ENCODE measurements around the gene OPN3. TPM values are rescaled to one million over a fixed set of nuclear protein-coding genes. Genes with fewer than 3 reads are reported as not detected.

The OPN3 gene
- total and polyA plus RNA-seq, 2 of the 4 experiments (the other 2 are of a cell fraction) = 16.4 to 21.9 TPM

- intact Hi-C loops (cut with micrococcal nuclease) = no loop called here
- in situ Hi-C loops (cut with MboI; ENCODE audit: low sequenced_read_pairs) = no loop called here
- 100% methylated on average over 2 of the region's 14 CpGs; no CpG with 5 or more reads in 1 of the 2 experiments for WGBS, 2 experiments (ENCODE audit: extremely low coverage in 2 of 2, insufficient read length in 1 of 2)
- ATAC-seq (ENCODE audit: low read depth) (no peak), DNase-seq (no peak)
- Histone ChIP-seq H3K27me3 (ENCODE audit: control insufficient read depth, insufficient read depth, low read length) (no peaks in the 10 kb centered on the region), H3K18ac (ENCODE audit: low read depth, low read length) (no peak overlapping the region), H2BK15ac (ENCODE audit: low read depth, low read length) (no peak overlapping the region), H2BK5ac (ENCODE audit: low read depth, low read length, poor library complexity, severe bottlenecking) (no peak overlapping the region), H2AK9ac (replicated peaks; ENCODE audit: low read depth, low read length, poor library complexity) (no peak overlapping the region), H3K4me3 (ENCODE audit: insufficient read depth, low read depth, low read length) (no peak overlapping the region), H4K20me1 (ENCODE audit: insufficient read depth, low read length) (no peaks in the 10 kb centered on the region), H3K9me1 (ENCODE audit: insufficient read depth, low read length) (no peaks in the 10 kb centered on the region), H3K4me1 (ENCODE audit: control insufficient read depth, insufficient read depth, low read length) (peaks cover 4% of the 10 kb centered on the region), H4K91ac (ENCODE audit: insufficient read depth, low read depth, low read length) (no peak overlapping the region), H2BK120ac (ENCODE audit: low read depth, low read length) (no peak overlapping the region), H3K9ac (ENCODE audit: low read depth, low read length) (no peak overlapping the region), H3K4me2 (ENCODE audit: low read depth, low read length) (no peak overlapping the region), H3K14ac (replicated peaks; ENCODE audit: low read depth, low read length) (no peak overlapping the region), H4K8ac (ENCODE audit: low read depth in 2 of 2, low read length in 2 of 2) (no peak overlapping the region), H3K79me1 (ENCODE audit: low read depth in 1 of 2, low read length in 2 of 2) (no peaks in the 10 kb centered on the region), H3K56ac (ENCODE audit: extremely low read depth, insufficient read depth, low read length) (no peak overlapping the region), H2AK5ac (ENCODE audit: low read depth, low read length) (no peak overlapping the region), H2BK20ac (ENCODE audit: low read depth, low read length) (no peak overlapping the region), H3K36me3 (ENCODE audit: control insufficient read depth, insufficient read depth, low read length) (no peaks in the 10 kb centered on the region), H2AFZ (replicated peaks; ENCODE audit: low read length, poor library complexity) (no peak overlapping the region), H3K9me3 (ENCODE audit: control insufficient read depth, insufficient read depth, low read length) (no peaks in the 10 kb centered on the region), H4K5ac (ENCODE audit: low read depth, low read length) (no peak overlapping the region), H3K27ac (ENCODE audit: insufficient read depth, low read length) (no peak overlapping the region), H3K4ac (ENCODE audit: low read depth, low read length) (no peak overlapping the region), H3K23ac (ENCODE audit: low read depth, low read length) (no peak overlapping the region)
- CTCF ChIA-PET = interaction anchor here (0.7 kb wide), 1 partner anchor 21 kb away, joined by 3 read pairs; no protein-coding TSS in a partner anchor
- dilution Hi-C loops (cut with HindIII; ENCODE audit: low sequenced_read_pairs, unreplicated experiment) = no loop called here
- BruUV-seq (replicated peaks) = no TSS peak
- TF ChIP-seq POLR2A (IDR thresholded peaks at IDR 0.05; ENCODE audit: low read depth, low read length) (no peak), FOS (IDR thresholded peaks at IDR 0.05; ENCODE audit: low read depth, low read length) (no peak), ELK1 (IDR thresholded peaks at IDR 0.05; ENCODE audit: borderline replicate concordance, low read depth, low read length) (no peak), RFX5 (IDR thresholded peaks at IDR 0.05; ENCODE audit: low read depth, low read length) (no peak), RAD21 (IDR thresholded peaks at IDR 0.05; ENCODE audit: low read length) (no peak), NFE2L2 (IDR thresholded peaks at IDR 0.05; ENCODE audit: low read depth, low read length) (no peak), CEBPB (IDR thresholded peaks at IDR 0.05; ENCODE audit: low read depth, low read length) (no peak), MAZ (IDR thresholded peaks at IDR 0.05; ENCODE audit: borderline replicate concordance, low read depth, low read length) (no peak), CTCF (conservative IDR thresholded peaks at IDR 0.05; ENCODE audit: low read depth, low read length) (no peak), SMC3 (IDR thresholded peaks at IDR 0.05; ENCODE audit: low read depth, low read length) (no peak), MXI1 (IDR thresholded peaks at IDR 0.05; ENCODE audit: borderline replicate concordance, low read depth, low read length) (no peak), USF2 (IDR thresholded peaks at IDR 0.05; ENCODE audit: low read depth, low read length) (no peak), RCOR1 (IDR thresholded peaks at IDR 0.05; ENCODE audit: insufficient replicate concordance, low read length) (no peak), MAFK (IDR thresholded peaks at IDR 0.05; ENCODE audit: low read depth, low read length) (no peak), BHLHE40 (IDR thresholded peaks at IDR 0.05; ENCODE audit: low read depth, low read length) (no peak)
- POLR2A ChIA-PET (ENCODE audit: unreplicated experiment) = no interaction called here
Measured at GRCh38 chr1:241586905-241587512, 53.2 kb downstream of the OPN3 start.

Data from IMR-90 (cell line).